GM18867 (cell line): ENCODE data around the gene CYP26B1.

ENCODE experiments used
- ATAC-seq: cut with Tn5 transposase; IDR thresholded peaks from one replicate; pipeline ENCODE4 v1.9.1; 2021; ENCODE audit warnings: mild to moderate bottlenecking, moderate library complexity; ENCODE audit not compliant: unreplicated experiment

Gene CYP26B1

DNA sequence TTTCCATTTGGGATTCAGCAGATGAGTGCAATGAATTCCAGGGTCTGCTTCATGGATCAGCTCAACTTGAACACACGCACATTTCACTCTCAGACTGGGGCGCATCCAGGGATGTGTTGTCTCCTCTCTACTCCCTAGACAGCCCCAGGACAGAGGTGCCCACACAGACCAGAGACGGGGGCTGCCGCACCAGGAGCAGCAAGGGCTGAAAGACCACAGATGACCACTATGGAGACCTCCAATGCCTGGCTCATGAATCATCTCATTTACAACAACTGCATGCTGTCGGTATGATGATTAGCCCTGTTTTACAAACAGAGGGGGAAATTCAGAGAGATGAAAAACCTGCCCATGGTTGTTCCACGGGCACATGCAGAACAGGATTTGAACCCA lies 63.1 kb downstream of the CYP26B1 start:
- ATAC-seq = no peak

GRCh38 chr2:72083751-72084583 lies 63.7 kb downstream of the CYP26B1 start:
- ATAC-seq = no peak

DNA sequence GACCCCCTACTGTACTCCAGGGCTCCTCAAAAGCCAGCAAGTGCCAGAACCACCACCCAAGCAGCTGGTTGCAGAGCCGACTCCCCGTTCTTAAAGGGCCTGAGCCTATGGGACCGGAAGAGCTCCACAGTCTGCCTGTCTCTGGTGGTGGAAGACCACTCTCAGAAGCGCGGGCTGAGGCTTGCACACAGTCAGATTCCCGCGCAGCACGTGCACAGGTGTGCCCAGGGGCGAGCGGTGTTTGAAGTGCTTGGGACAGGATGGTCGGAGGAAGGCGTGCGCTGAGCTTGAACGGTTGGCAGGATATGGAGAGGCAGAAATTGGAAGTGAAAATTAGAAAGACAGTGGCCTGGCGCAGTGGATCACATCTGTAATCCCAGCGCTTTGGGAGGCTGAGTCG lies 64.8 kb downstream of the CYP26B1 start:
- ATAC-seq = no peak

DNA sequence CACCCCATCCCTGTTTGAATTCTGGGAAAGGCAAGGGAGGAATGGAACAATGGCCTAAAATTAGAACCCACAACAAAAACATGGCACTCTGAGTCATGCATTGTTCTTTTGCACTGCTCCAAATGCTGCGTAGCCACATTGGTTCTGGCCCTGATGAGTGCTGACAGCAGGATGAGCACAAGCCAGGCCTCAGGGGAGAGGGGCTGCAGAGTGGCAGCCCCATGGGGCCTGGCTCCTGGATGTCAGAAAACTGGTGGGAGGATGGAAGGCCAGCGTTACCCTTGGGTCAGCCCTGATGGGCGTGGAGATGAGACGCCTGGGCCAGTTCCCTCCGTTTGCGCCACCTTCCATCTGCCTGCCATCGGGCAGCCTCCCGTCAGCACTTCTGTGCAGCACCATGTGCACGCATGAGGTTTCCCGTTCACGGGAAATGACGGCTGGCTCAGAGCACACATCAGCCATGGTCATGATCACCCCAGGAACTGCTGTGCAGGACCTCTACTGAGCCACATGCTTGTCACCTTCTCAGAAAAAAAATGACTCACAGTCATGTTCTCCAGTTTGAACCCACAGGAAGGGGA lies 65.6 kb downstream of the CYP26B1 start:
- ATAC-seq = no peak

GRCh38 chr2:72081451-72081850 lies 66.2 kb downstream of the CYP26B1 start:
- ATAC-seq = no peak

DNA sequence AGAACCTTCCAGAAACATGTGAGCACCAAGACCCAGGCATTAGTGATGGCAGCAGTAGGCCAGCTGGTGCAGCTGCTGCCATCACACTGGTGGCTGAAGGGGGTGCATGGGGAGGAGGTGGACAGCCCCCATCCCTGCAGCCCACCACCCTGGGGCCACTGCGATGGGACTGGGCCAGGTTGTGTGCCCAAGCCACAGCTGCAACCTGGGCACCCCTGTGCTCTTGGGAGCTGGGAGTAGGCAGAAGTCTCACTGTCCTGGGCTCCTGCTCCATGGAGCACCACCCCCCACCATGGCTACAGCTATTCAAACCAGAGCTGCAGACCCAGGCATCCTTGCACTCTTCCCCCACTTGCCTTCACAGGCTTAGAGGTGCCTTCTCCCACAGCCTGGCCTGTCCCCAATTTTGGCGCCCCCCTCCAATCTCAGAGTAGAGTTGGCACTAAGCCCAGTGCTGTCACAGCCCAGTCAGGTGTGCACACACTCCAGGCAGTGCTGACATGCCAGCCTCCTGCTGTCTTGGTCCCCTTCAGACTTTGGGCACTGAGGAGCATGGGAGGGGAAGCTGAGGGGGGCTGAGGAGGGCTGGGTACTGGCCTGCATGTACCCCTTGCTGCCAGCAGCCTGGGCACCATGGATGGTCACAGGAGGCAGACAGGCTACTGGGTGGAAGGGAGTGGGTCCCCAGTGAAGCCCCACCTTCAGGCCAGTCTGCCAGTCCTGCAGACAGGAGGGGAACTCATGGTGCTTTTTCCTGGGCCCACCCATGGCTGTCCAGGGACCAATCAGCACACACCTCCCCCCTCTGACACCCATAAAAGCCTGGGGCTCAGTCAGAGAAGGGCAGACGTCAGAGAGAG lies 67.1 kb downstream of the CYP26B1 start:
- no peak for ATAC-seq
